GM12878 (cell line): ENCODE measurements around the gene IRS1. TPM values are rescaled to one million over a fixed set of nuclear protein-coding genes. Genes with fewer than 3 reads are reported as not detected.

Experiments
- CEBPB ChIP-seq, 2 experiments: fragments of 150-350 bp in 1 of 2; IDR thresholded peaks; 2 replicates each; pipeline ENCODE4 v1.6.1; 2012 to 2014; ENCODE audit warnings: low read depth in 2 of 2, low read length in 2 of 2, borderline replicate concordance in 1 of 2, inconsistent platforms in 1 of 2
- CHD2 ChIP-seq: IDR thresholded peaks from 2 replicates; pipeline ENCODE4 v1.6.1; 2011; ENCODE audit warnings: low read depth, low read length, improper control_type of control experiment, borderline replicate concordance
- EGR1 ChIP-seq, 2 experiments: IDR thresholded peaks; 1 replicate in 1 of 2; 2 replicates in 1 of 2; pipeline ENCODE4 v1.6.1; 2011 to 2012; ENCODE audit warnings: low read depth in 2 of 2, low read length in 2 of 2, borderline replicate concordance in 1 of 2, mild to moderate bottlenecking in 1 of 2, moderate library complexity in 1 of 2
- IRF3 ChIP-seq: fragments of 450-650 bp; IDR thresholded peaks from 2 replicates; pipeline ENCODE4 v1.6.1; 2014; ENCODE audit warnings: mild to moderate bottlenecking
- MEF2A ChIP-seq: IDR thresholded peaks from 2 replicates; pipeline ENCODE4 v1.6.1; 2011; ENCODE audit warnings: low read depth, mild to moderate bottlenecking, low read length, moderate library complexity; ENCODE audit not compliant: insufficient read depth
- SIN3A ChIP-seq: IDR thresholded peaks from 2 replicates; pipeline ENCODE4 v1.6.1; 2012; ENCODE audit warnings: low read depth, low read length, improper control_type of control experiment
- SKIL ChIP-seq: fragments of 450-650 bp; IDR thresholded peaks from 2 replicates; pipeline ENCODE4 v1.6.1; 2017; ENCODE audit warnings: mild to moderate bottlenecking, low read depth, inconsistent platforms; ENCODE audit not compliant: poor library complexity, severe bottlenecking
- SPI1 ChIP-seq: IDR thresholded peaks from 2 replicates; pipeline ENCODE4 v1.6.1; 2011; ENCODE audit warnings: low read depth, mild to moderate bottlenecking, low read length, moderate library complexity, borderline replicate concordance; ENCODE audit not compliant: insufficient read depth
- SRF ChIP-seq, 2 experiments: IDR thresholded peaks; 2 replicates each; pipeline ENCODE4 v1.6.1; 2011; ENCODE audit warnings: low read depth in 2 of 2, low read length in 2 of 2, mild to moderate bottlenecking in 1 of 2, moderate library complexity in 1 of 2
- TBL1XR1 ChIP-seq: IDR thresholded peaks from 2 replicates; pipeline ENCODE4 v1.6.1; 2012; ENCODE audit warnings: low read depth, low read length, improper control_type of control experiment
- TCF7 ChIP-seq: IDR thresholded peaks from 2 replicates; pipeline ENCODE4 v1.6.1; 2014; ENCODE audit warnings: antibody characterized with exemption, borderline replicate concordance
- ZBTB4 ChIP-seq: fragments of 450-650 bp; formaldehyde crosslinking; IDR thresholded peaks from 2 replicates; pipeline ENCODE4 v1.4.0; 2022; ENCODE audit warnings: mild to moderate bottlenecking, moderate library complexity
- ZNF274 ChIP-seq: IDR thresholded peaks from one replicate; pipeline ENCODE4 v1.8.0; 2011; ENCODE audit not compliant: insufficient read length, insufficient read depth
- ZNF622 ChIP-seq: fragments of 450-650 bp; IDR thresholded peaks from 2 replicates; pipeline ENCODE4 v1.6.1; 2017; ENCODE audit warnings: mild to moderate bottlenecking, inconsistent platforms
- ZNF687 ChIP-seq: fragments of 450-650 bp; IDR thresholded peaks from 2 replicates; pipeline ENCODE4 v1.6.1; 2017; ENCODE audit warnings: mild to moderate bottlenecking, moderate library complexity
- polyA plus RNA-seq, 11 experiments: library from polyadenylated mRNA; depleted of rRNA in 4 of 11; unstranded in 6 of 11; stranded (reverse) in 5 of 11; fragments of >200 nt; fragmentation: Nextera tagmentation in 4 of 11; fragmentation: Illumina TruSeq in 1 of 11; extraction: Ambion mirVana in 4 of 11; extraction: Trizol in 1 of 11; gene quantifications; 1 replicate in 1 of 11; 2 replicates in 10 of 11; pipeline versions ENCODE4 v1.2.1 to v1.2.3, GENCODE V29; 2011 to 2016; ENCODE audit warnings: inconsistent platforms in 2 of 11, missing spikeins in 2 of 11, low read depth in 1 of 11
- total RNA-seq, 4 experiments: library from RNA; depleted of rRNA in 3 of 4; stranded (reverse); fragments of >200 nt in 3 of 4; fragmentation: Illumina TruSeq in 1 of 4; extraction: Trizol in 1 of 4; gene quantifications; 2 replicates each; pipeline versions ENCODE4 v1.2.1 to v1.2.3, GENCODE V29; 2013 to 2021

The IRS1 gene
- total and polyA plus RNA-seq, 10 of the 15 experiments (the other 5 are each of a cell fraction or from before 2014, with no cell fraction given) = 0.03 to 1.7 (median 0.34) TPM

- no peak for TF ChIP-seq ZNF274
- peak; percentile 12; the same call in 1 of the 2 replicates for TF ChIP-seq TBL1XR1
- no peak for TF ChIP-seq SKIL
- TF ChIP-seq ZNF687 = peak; percentile 100
- TF ChIP-seq MEF2A = 0 out of 2 replicates have a peak, but pooled peaks have one; percentile 56
- 0 out of 4 replicates have a peak, but pooled peaks of 1 of the 2 experiments have one; percentile 54 for TF ChIP-seq CEBPB (IDR thresholded peaks at IDR 0.05; ENCODE audit: borderline replicate concordance in 1 of 2, low read depth in 2 of 2, low read length in 2 of 2)
- no peak for TF ChIP-seq TCF7
- TF ChIP-seq IRF3 = 0 out of 2 replicates have a peak, but pooled peaks have one; percentile 18
- peak in 1 of 2 experiments; percentile 97 for TF ChIP-seq EGR1 (IDR thresholded peaks at IDR 0.05; ENCODE audit: borderline replicate concordance in 1 of 2, low read depth in 2 of 2, low read length in 2 of 2)
- TF ChIP-seq SPI1 = peak; percentile 14; the same call in 1 of the 2 replicates
- no peak for TF ChIP-seq ZNF622
- TF ChIP-seq SIN3A = peak; percentile 83
- TF ChIP-seq ZBTB4 = no peak
- TF ChIP-seq CHD2 = peak; percentile 41; the same call in 1 of the 2 replicates
- 0 out of 4 replicates have a peak, but pooled peaks of 1 of the 2 experiments have one; percentile 35 for TF ChIP-seq SRF (IDR thresholded peaks at IDR 0.05; ENCODE audit: low read depth in 2 of 2, low read length in 2 of 2)
Observed at GRCh38 chr2:226835796-226836547, 36.4 kb upstream of the IRS1 start, which contains the start of gene RHBDD1 (continued).
